HFFc6 (cell line): Measurements from ENCODE around the gene ZRANB1. TPM values are rescaled to one million over a fixed set of nuclear protein-coding genes. Genes with fewer than 3 reads are reported as not detected.

Source experiments
- DNase-seq: peaks from one replicate; pipeline ENCODE4 v3.0.0-alpha.2; 2018
- H3K27ac Mint-ChIP-seq: 2 replicates; pipeline ENCODE4 v1.8.0; 2020; ENCODE audit warnings: mild to moderate bottlenecking, mixed read lengths
- H3K27me3 Mint-ChIP-seq: 2 replicates; pipeline ENCODE4 v1.8.0; 2021; ENCODE audit warnings: mild to moderate bottlenecking, moderate library complexity, mixed read lengths; ENCODE audit not compliant: insufficient read depth
- H3K36me3 Mint-ChIP-seq: 2 replicates; pipeline ENCODE4 v1.8.0; 2021; ENCODE audit warnings: low read depth, mixed read lengths
- H3K4me1 Mint-ChIP-seq: 2 replicates; pipeline ENCODE4 v1.8.0; 2020; ENCODE audit warnings: low read depth, mixed read lengths
- H3K4me3 Mint-ChIP-seq: 2 replicates; pipeline ENCODE4 v1.8.0; 2020; ENCODE audit warnings: mild to moderate bottlenecking, moderate library complexity, mixed read lengths
- H3K9me3 Mint-ChIP-seq: 2 replicates; pipeline ENCODE4 v1.8.0; 2020; ENCODE audit warnings: mild to moderate bottlenecking, mixed read lengths
- CTCF ChIP-seq: fragments of 200-600 bp; sonication (generic); IDR thresholded peaks from 2 replicates; pipeline ENCODE4 v1.5.0; 2021; ENCODE audit warnings: antibody characterized with exemption, mild to moderate bottlenecking
- total RNA-seq, 6 experiments: library from RNA; stranded (reverse); fragmentation: NEBNext Ultra II Directional; extraction: Animal tissue kit (Norgen Biotek cat#: 25700); gene quantifications; 2 replicates in 1 of 6; 3 replicates in 5 of 6; pipeline ENCODE4 v1.2.3, GENCODE V29; 2021

The ZRANB1 gene
- total RNA-seq, 6 experiments from 2014 or later = 11.8 to 13.6 (median 12.6) TPM

GRCh38 chr10:125001313-125002046, 59.6 kb downstream of the ZRANB1 start:
- Mint-ChIP-seq H3K4me1 (peaks cover 22% of the 10 kb centered on the region), H3K9me3 (no peaks in the 10 kb centered on the region), H3K27ac (peak overlapping the region; percentile 24), H3K4me3 (no peak overlapping the region), H3K36me3 (peaks cover 15% of the 10 kb centered on the region; the same call in 1 of the 2 replicates), H3K27me3 (peaks cover 12% of the 10 kb centered on the region)
- no peak for TF ChIP-seq CTCF
- no peak for DNase-seq

GRCh38 chr10:125002047-125002422, 60.1 kb downstream of the ZRANB1 start:
- Mint-ChIP-seq H3K27me3 (peaks cover 12% of the 10 kb centered on the region), H3K4me3 (no peak overlapping the region), H3K4me1 (peaks cover 28% of the 10 kb centered on the region), H3K27ac (no peak overlapping the region; the same call in 1 of the 2 replicates), H3K36me3 (peaks cover 15% of the 10 kb centered on the region; the same call in 1 of the 2 replicates), H3K9me3 (no peaks in the 10 kb centered on the region)
- no peak for DNase-seq
- no peak for TF ChIP-seq CTCF

- TF ChIP-seq CTCF = no peak
- Mint-ChIP-seq H3K27me3 (peaks cover 10% of the 10 kb centered on the region; the same call in 1 of the 2 replicates), H3K27ac (no peak overlapping the region), H3K4me1 (peaks cover 34% of the 10 kb centered on the region), H3K36me3 (peaks cover 11% of the 10 kb centered on the region; the same call in 1 of the 2 replicates), H3K9me3 (no peaks in the 10 kb centered on the region), H3K4me3 (no peak overlapping the region)
- no peak for DNase-seq
Measured at GRCh38 chr10:125002423-125003145, 60.7 kb downstream of the ZRANB1 start.

- Mint-ChIP-seq H3K9me3 (no peaks in the 10 kb centered on the region), H3K36me3 (peaks cover 7% of the 10 kb centered on the region; the same call in 1 of the 2 replicates), H3K4me3 (no peak overlapping the region), H3K27me3 (peaks cover 10% of the 10 kb centered on the region; the same call in 1 of the 2 replicates), H3K27ac (no peak overlapping the region), H3K4me1 (peaks cover 41% of the 10 kb centered on the region)
- DNase-seq = no peak
- peak; percentile 57 for TF ChIP-seq CTCF
Measured at GRCh38 chr10:125003146-125003900, 61.4 kb downstream of the ZRANB1 start.

GRCh38 chr10:125003901-125004467, 62.1 kb downstream of the ZRANB1 start:
- no peak for TF ChIP-seq CTCF
- no peak for DNase-seq
- Mint-ChIP-seq H3K4me3 (no peak overlapping the region), H3K27me3 (peaks cover 10% of the 10 kb centered on the region; the same call in 1 of the 2 replicates), H3K4me1 (peaks cover 48% of the 10 kb centered on the region), H3K9me3 (no peaks in the 10 kb centered on the region), H3K27ac (no peak overlapping the region; the same call in 1 of the 2 replicates), H3K36me3 (peaks cover 13% of the 10 kb centered on the region; the same call in 1 of the 2 replicates)
